ENCODE data around the gene TENT5A.

DNA sequence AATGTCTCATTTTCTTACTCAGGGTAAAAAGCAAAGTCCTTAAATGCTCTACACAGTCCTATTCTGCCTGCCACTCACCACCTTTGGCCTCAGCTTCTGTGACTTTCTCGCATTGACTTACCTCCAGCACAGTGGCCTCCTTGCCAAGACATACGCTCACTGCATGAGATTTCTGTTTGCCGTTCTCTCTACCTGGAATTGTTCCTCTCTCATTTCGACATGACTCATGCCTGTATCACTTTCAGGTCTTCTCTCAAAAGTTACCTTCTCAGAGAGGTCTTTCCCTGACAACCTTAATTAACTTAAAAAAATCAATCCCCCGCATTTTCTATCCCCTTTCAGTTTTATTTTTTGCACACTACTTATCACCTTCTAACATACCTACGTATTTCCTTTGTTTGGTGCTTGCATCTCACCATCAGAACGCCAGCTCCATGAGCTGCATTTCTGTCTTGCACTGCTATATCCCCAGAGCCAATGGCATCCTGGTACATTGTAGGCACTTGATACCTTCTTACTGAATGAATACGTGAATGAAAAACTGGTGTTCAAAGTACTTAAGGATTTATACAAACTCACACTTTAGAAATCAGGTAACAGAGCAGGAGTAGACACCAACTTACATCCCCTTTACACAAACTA, 24.5 kb downstream of the TENT5A start:
- TF ChIP-seq CTCF (IDR thresholded peaks at IDR 0.05) (no peak), POLR2A (IDR thresholded peaks at IDR 0.05) (no peak)

All from uterus (tissue), 2 donors.